Natural killer cell (primary cell): ENCODE data around the gene ARMS2. TPM values are rescaled to one million over a fixed set of nuclear protein-coding genes. Genes with fewer than 3 reads are reported as not detected.

Experiments
- ATAC-seq, 3 donors: fragments of 150-1000 bp in 2 of 3; fragments of 200-7000 bp in 1 of 3; cut with Tn5 transposase; 1 replicate in 1 of 3; 2 replicates in 2 of 3; pipeline ENCODE4 v1.10.0; 2021; ENCODE audit warnings: mild to moderate bottlenecking in 2 of 3, moderate library complexity in 2 of 3
- DNase-seq, 2 donors: peaks; one replicate each; pipeline versions ENCODE4 v3.0.0 to v3.0.0-alpha.2; 2013 to 2021; ENCODE audit warnings: mixed read lengths in 1 of 2
- H3K27ac ChIP-seq: one replicate; pipeline ENCODE4 v1.5.1; 2013; ENCODE audit warnings: mild to moderate bottlenecking, low read length
- H3K27me3 ChIP-seq: one replicate; pipeline ENCODE4 v1.6.1; 2013; ENCODE audit warnings: low read length; ENCODE audit not compliant: control insufficient read depth, insufficient read depth
- H3K36me3 ChIP-seq: one replicate; pipeline ENCODE4 v1.6.1; 2013; ENCODE audit warnings: low read length; ENCODE audit not compliant: control insufficient read depth, insufficient read depth
- H3K4me1 ChIP-seq: one replicate; pipeline ENCODE4 v1.6.1; 2013; ENCODE audit warnings: low read length; ENCODE audit not compliant: control insufficient read depth, insufficient read depth
- H3K4me3 ChIP-seq: one replicate; pipeline ENCODE4 v1.5.1; 2013; ENCODE audit warnings: low read length
- H3K9me3 ChIP-seq: one replicate; pipeline ENCODE4 v1.6.1; 2013; ENCODE audit warnings: low read length; ENCODE audit not compliant: control insufficient read depth, insufficient read depth
- H3K27ac Mint-ChIP-seq, 2 donors: one replicate each; pipeline ENCODE4 v1.8.0; 2022; ENCODE audit warnings: mild to moderate bottlenecking in 2 of 2, mixed read lengths in 2 of 2, moderate library complexity in 1 of 2
- H3K27me3 Mint-ChIP-seq, 2 donors: one replicate each; pipeline ENCODE4 v1.8.0; 2022; ENCODE audit warnings: low read depth in 2 of 2, mixed read lengths in 2 of 2
- H3K36me3 Mint-ChIP-seq: one replicate; pipeline ENCODE4 v1.8.0; 2022; ENCODE audit warnings: mixed read lengths
- H3K4me1 Mint-ChIP-seq, 2 donors: one replicate each; pipeline ENCODE4 v1.8.0; 2022; ENCODE audit warnings: mixed read lengths in 2 of 2
- H3K4me3 Mint-ChIP-seq: one replicate; pipeline ENCODE4 v1.8.0; 2022; ENCODE audit warnings: mild to moderate bottlenecking, moderate library complexity, mixed read lengths
- H3K9me3 Mint-ChIP-seq, 2 donors: one replicate each; pipeline ENCODE4 v1.8.0; 2022; ENCODE audit warnings: mixed read lengths in 2 of 2
- WGBS: methylation state at CpG from one replicate; pipeline ENCODE4 v1.1.7; 2013; ENCODE audit warnings: missing lambda C conversion rate; ENCODE audit not compliant: insufficient coverage; 5-methylcytosine and 5-hydroxymethylcytosine counted together
- intact Hi-C: fragments of 100-400 bp; cut with micrococcal nuclease; formaldehyde crosslinking; loops from one replicate; pipeline ENCODE4 v1.14.2; 2022
- total RNA-seq, 4 donors: library from RNA; stranded (reverse); fragments of 120-200 nt in 1 of 4; gene quantifications; one replicate each; pipeline versions ENCODE4 v1.2.3 to v1.2.4, GENCODE V29; 2013 to 2022
- TF ChIP-seq, protein P1 (sequence below): fragments of 200-600 bp; IDR thresholded peaks from one replicate; pipeline ENCODE4 v1.8.0; 2022; ENCODE audit warnings: antibody characterized with exemption

ARMS2 gene
- total RNA-seq, 3 donors from 2014 or later (not counting 1 experiment from before 2014, with no cell fraction given) = not detected

DNA sequence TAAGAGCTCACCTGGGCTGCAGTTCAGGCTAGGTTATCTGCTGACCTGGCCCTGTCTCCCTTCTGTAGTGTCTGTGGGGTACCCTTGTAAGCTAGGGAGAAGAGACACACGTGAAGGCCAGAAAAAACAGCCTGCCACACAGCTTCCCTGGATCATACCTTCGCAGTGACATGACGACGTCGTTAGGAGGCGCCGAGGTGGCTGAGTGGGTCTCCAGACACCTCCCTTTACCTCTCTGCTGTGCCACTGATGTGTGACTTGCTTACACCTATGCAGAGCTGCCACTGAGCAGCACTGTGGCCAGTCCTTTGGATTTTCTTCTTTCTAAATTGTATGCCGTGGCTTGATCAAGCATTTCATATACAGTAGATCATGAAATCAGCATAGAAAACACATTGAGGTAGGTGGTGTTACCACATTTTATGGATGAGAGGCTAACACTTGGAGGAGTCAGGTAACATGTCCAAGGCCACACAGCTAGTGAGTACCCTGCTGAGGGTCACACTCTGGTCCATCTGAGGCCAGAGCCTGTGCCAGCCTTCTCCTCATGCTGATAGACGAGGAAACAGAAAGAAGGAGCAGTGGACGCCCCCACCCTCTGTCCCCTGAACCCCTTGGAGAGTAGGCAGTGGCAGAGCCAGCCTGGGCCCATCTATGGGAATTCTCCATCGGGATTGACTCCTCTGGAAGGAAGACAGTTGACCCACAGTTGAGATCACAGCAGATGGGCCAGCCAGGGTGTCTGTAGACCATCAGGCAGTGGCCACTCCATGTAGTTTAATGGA, 30.0 kb downstream of the ARMS2 start:
- Mint-ChIP-seq H3K4me1 (no peaks in the 10 kb centered on the region), H3K27me3 (peaks cover 20 to 40% of the 10 kb centered on the region in 2 donors), H3K9me3 (no peaks in the 10 kb centered on the region), H3K4me3 (no peak overlapping the region), H3K36me3 (no peaks in the 10 kb centered on the region), H3K27ac (no peak overlapping the region)
- intact Hi-C loops = no loop called here
- no peaks in the 10 kb centered on the region for H3K4me1 ChIP-seq
- WGBS = 87% methylated on average over 11 of the region's 11 CpGs
- no peak overlapping the region for H3K27ac ChIP-seq
- no peaks in the 10 kb centered on the region for H3K9me3 ChIP-seq
- no peaks in the 10 kb centered on the region for H3K36me3 ChIP-seq
- H3K27me3 ChIP-seq = no peaks in the 10 kb centered on the region
- TF ChIP-seq, protein P1, sequence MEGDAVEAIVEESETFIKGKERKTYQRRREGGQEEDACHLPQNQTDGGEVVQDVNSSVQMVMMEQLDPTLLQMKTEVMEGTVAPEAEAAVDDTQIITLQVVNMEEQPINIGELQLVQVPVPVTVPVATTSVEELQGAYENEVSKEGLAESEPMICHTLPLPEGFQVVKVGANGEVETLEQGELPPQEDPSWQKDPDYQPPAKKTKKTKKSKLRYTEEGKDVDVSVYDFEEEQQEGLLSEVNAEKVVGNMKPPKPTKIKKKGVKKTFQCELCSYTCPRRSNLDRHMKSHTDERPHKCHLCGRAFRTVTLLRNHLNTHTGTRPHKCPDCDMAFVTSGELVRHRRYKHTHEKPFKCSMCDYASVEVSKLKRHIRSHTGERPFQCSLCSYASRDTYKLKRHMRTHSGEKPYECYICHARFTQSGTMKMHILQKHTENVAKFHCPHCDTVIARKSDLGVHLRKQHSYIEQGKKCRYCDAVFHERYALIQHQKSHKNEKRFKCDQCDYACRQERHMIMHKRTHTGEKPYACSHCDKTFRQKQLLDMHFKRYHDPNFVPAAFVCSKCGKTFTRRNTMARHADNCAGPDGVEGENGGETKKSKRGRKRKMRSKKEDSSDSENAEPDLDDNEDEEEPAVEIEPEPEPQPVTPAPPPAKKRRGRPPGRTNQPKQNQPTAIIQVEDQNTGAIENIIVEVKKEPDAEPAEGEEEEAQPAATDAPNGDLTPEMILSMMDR = no peak
- H3K4me3 ChIP-seq = no peak overlapping the region
- no peak for ATAC-seq
- no peak for DNase-seq

DNA sequence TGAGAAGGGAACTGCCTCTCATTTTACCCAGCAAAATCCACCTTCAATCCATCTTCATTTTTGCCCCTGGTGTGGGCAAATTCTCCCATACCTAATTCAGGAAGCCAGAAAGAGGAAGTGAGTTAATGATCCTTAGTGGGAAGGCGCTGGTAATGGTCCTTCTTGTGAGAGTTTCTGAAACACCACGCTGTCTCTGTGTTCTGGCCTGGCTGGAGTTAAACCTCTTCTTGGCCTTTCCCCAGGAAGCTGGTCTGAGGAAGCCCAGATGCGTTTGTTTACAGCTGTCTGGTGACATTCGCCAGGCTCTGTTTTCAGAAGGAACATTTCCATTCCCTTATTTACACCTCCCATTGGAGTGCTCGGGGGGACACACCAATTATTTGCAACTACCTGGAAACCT, 31.2 kb downstream of the ARMS2 start:
- no peak for DNase-seq
- Histone ChIP-seq H3K4me3 (no peak overlapping the region), H3K27me3 (no peaks in the 10 kb centered on the region), H3K9me3 (no peaks in the 10 kb centered on the region), H3K27ac (no peak overlapping the region), H3K36me3 (no peaks in the 10 kb centered on the region), H3K4me1 (no peaks in the 10 kb centered on the region)
- peaks cover 15 to 42% of the 10 kb centered on the region in 2 donors for H3K27me3 Mint-ChIP-seq
- TF ChIP-seq, protein P1 = no peak
- no peaks in the 10 kb centered on the region for H3K9me3 Mint-ChIP-seq
- ATAC-seq = no peak
- H3K36me3 Mint-ChIP-seq = no peaks in the 10 kb centered on the region
- intact Hi-C loops = no loop called here
- H3K4me1 Mint-ChIP-seq = no peaks in the 10 kb centered on the region
- WGBS = 13% methylated on average over 4 of the region's 5 CpGs
- no peak overlapping the region for H3K27ac Mint-ChIP-seq
- no peak overlapping the region for H3K4me3 Mint-ChIP-seq

DNA sequence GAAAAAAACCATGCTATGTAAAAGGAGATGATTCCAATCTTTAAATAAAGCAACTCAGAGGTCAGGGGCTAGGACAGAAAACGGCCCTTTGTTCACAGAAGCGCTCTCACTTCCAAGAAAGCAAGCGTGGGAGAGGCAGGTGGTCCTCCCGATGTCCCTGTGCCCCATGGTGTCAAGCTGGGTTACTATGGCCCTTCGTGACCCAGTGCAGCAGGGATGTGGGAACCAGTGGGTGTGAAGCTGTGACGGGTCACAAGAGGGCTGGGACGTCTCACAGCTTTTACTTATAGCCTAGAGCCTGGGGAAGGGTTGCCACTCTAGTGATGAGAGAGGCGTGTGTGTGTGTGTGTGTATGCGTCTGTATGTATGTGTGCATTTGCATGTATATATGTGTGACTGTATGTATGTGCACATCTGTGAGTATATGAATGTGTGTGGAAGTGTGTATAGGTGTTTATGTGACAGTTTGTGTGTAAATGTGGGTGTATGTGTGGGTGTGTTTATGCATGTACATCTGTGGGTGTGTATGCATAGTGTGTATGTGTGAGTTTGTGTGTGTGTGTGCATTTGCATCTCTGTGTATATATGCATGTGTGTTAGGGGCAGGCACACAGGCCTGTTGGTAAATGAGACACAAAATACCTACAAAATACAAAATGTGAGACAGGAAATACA, 32.1 kb downstream of the ARMS2 start:
- no peaks in the 10 kb centered on the region for H3K36me3 Mint-ChIP-seq
- H3K9me3 ChIP-seq = no peaks in the 10 kb centered on the region
- DNase-seq (no peak), ATAC-seq (no peak)
- WGBS = 76% methylated on average over 9 of the region's 9 CpGs
- no peaks in the 10 kb centered on the region for H3K9me3 Mint-ChIP-seq
- no peak overlapping the region for H3K27ac ChIP-seq
- no peaks in the 10 kb centered on the region for H3K27me3 ChIP-seq
- no peak overlapping the region for H3K4me3 ChIP-seq
- no peaks in the 10 kb centered on the region for H3K36me3 ChIP-seq
- no peak overlapping the region for H3K27ac Mint-ChIP-seq
- H3K4me1 Mint-ChIP-seq = no peaks in the 10 kb centered on the region
- no peak overlapping the region for H3K4me3 Mint-ChIP-seq
- H3K4me1 ChIP-seq = peaks cover 9% of the 10 kb centered on the region
- intact Hi-C loops = no loop called here
- TF ChIP-seq, protein P1 = no peak
- peaks cover 16 to 44% of the 10 kb centered on the region in 2 donors for H3K27me3 Mint-ChIP-seq
